Kidney glomerular epithelial cell (primary cell): ENCODE results near the gene TRPM3.
"Not testable (repeated sequence)": the region's sequence is repeated elsewhere in the genome, so short reads cannot be mapped to it uniquely, and the experiment has no call there.

Experiments used
- DNase-seq: peaks from one replicate; lab custom pipeline; 2025; lab: John Stamatoyannopoulos, UW

The TRPM3 gene

DNA sequence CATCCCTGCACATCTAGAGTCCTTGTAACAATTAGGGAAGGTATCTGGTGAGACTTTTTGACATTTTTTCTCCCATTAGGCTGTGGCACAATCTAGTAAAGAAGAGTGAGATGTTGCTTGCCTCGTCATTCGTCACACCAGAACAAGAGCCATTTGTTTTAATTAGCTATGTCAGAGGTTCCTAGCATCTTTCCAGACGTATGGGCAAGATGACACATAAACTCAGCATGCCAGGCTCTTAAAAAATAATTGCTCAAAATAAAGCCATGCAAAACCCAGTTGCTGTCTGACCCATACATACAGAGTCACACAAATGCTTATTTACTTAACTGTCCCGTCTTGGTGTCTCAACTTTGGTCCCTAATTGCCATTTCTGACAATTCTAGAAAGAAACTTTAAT is 125.9 kb downstream of the TRPM3 start:
- no peak for DNase-seq

- no peak for DNase-seq
Measured at GRCh38 chr9:70994582-70994981, 126.8 kb downstream of the TRPM3 start.

- DNase-seq = no peak
Measured at GRCh38 chr9:70988551-70988950, 132.9 kb downstream of the TRPM3 start.

GRCh38 chr9:70987986-70988385 is 133.4 kb downstream of the TRPM3 start:
- DNase-seq = no peak

- DNase-seq = no peak
Measured at GRCh38 chr9:70986984-70987383, 134.4 kb downstream of the TRPM3 start.

- no peak for DNase-seq
Measured at GRCh38 chr9:70983723-70984295, 137.6 kb downstream of the TRPM3 start.

GRCh38 chr9:70981312-70981711 is 140.1 kb downstream of the TRPM3 start:
- no peak for DNase-seq

DNA sequence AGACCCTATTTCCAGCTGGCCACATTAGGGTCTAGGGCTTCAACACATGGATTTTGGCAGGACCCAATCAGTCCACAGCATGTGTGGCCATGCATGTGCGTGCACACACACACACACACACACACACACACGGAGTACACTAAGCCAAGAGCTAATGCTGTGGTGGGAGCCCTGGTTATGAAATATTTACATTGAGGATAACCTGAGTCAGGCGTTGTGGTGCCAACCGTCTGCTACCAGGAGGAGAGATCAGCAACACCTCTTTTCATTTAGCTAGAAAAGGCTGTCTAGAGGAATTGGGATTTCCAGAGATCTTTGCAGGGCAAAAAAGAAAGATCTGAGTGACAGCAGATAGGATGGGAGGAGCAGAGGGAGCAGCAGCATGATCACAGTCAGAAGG is 141.5 kb downstream of the TRPM3 start:
- no peak for DNase-seq

DNA sequence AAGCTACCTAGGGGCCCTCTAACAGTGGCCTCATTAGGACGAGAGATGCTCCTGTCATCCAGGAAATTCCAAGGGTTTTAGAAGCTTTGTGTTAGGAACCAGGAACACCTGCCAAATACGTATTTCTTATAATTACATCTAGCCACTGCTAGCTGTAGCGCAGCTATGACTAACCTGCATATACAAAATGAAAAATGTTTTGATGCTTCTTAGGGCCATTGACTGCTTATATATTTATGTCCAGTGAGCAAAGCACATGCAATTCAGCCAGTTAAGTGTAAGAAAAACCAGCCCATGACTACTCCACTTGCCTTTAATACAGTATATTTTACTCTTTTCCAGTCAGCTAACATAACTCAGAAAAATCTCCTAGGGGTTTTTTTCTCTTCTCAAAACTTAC is 143.3 kb downstream of the TRPM3 start:
- no peak for DNase-seq

DNA sequence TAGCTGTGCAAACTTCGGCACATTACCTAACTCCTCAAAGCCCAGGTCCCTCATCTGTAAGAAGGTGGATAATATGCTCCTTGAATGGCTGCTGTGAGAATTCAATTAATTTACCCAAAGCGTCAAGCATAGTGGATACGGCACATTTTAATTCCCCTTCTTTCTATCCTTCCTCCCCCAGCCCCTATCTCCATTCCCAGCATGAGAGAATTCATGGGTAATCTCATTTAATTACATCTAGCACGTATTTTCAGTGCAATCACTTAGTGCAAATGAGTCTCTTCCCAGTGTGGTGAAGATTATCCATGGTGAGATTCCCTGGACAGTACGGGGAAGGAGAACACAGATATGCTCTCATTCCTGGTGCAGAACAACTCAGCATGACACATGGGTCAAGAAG is 145.6 kb downstream of the TRPM3 start:
- no peak for DNase-seq

GRCh38 chr9:70971723-70972122 is 149.7 kb downstream of the TRPM3 start:
- no peak for DNase-seq

- DNase-seq = not testable (repeated sequence)
Measured at GRCh38 chr9:70966380-70966779, 155.0 kb downstream of the TRPM3 start.

GRCh38 chr9:70964861-70965260 is 156.6 kb downstream of the TRPM3 start:
- DNase-seq = no peak

GRCh38 chr9:70963554-70963953 is 157.9 kb downstream of the TRPM3 start:
- DNase-seq = no peak

DNA sequence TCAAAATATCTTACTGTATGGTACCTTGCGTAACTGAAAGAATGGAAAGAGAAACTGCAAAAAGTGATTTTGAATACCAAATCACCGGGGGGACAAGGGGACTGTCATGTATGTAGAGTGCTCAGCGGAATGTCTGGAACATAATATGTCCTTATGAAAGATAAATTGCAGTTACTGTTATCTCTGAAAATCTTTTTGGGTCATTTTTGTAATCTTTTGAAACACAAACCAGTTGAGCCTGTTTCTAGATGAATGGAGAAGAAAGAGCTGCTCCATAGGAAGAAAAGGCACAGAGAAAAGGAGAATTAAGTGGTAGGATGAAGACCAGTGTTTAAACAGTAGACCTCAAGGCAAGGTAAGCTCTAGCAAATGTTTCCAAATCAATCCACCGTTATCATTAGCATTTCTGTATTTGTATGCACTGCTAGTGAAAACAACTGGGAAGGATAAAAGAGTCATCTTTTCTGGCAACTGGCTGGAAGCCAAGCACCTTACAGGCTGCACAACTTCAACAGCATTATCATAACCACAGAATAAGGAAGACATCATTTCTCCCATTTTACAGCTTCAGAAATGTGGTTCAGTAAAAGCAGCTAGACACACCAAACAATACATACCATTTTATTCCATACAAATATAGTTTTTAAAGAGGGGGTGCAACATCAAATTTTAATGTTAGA is 158.5 kb downstream of the TRPM3 start:
- peak; percentile 3 for DNase-seq

- DNase-seq = no peak
Measured at GRCh38 chr9:70959366-70959765, 162.1 kb downstream of the TRPM3 start.

GRCh38 chr9:70954596-70955143 is 166.8 kb downstream of the TRPM3 start:
- DNase-seq = no peak

- peak; percentile 88 for DNase-seq
Measured at GRCh38 chr9:70954126-70954525, 167.3 kb downstream of the TRPM3 start.

- DNase-seq = no peak
Measured at GRCh38 chr9:70951749-70952727, 169.4 kb downstream of the TRPM3 start.

DNA sequence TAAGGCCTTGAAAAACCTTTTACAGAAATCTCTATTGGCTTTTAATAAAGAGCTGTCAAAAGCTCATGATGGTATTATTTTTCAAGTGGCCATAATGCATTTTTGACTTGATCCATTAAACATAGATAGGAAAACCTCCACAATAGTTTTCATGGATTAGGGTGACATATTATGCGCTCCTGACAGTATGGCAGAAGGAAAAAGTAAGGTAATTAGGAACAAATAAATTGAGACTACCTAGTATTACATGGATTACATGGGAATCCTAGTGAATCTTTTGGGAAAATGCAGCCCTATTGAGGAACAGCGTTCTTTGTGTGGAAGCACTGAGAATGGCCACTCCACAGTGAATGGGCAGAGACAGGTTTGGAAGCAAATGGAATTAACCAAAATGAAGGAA is 171.2 kb downstream of the TRPM3 start:
- no peak for DNase-seq

- no peak for DNase-seq
Measured at GRCh38 chr9:70949239-70949638, 172.2 kb downstream of the TRPM3 start.

DNA sequence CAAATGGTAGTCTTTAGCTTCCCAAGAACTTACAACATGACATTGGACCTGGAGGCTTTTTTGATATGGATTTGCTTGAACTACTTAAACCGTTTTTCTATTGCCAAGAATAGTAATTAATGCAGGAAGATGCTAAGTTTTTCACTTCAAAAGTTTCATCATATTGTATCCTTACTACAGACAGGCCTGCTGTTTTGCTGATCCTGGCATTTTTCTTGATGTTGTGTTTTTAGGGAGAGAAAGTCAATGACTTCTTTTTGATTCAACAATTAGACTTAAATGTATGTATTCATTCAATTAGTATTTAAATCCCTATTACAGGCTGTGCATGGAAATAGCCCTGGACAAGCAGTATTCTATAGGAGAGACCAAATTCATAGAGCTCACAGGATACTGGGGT is 172.7 kb downstream of the TRPM3 start:
- DNase-seq = no peak

DNA sequence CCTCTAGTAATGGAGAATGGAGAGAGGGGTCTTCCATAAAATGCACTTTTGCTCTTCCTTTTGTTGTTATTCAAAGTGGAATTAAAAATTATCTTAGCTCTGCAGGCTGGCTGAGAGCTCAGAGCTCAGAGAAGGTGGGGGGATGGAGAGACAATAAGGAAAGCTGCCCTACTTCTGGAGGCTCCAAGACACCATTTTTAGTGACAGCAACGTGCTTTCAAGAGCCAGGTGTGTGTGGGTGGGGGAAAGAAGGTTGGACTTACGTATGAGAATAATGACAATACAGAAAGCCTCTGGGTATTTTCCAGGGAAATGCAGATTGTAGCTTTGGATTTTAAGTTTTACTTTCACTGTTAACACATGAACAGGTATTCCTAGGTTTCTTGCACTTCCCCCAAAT is 173.9 kb downstream of the TRPM3 start:
- no peak for DNase-seq
